HCT116 (cell line): ENCODE results near the gene CISD2. TPM values are rescaled to one million over a fixed set of nuclear protein-coding genes. Genes with fewer than 3 reads are reported as not detected.

Source experiments
- ATAC-seq: fragments of 200-7000 bp; cut with Tn5 transposase; 2 replicates; pipeline ENCODE4 v1.9.1; 2020; ENCODE audit warnings: mild to moderate bottlenecking, moderate library complexity
- BruUV-seq: library from RNA; stranded (reverse); fragments of 400-500 nt; replicated peaks from 2 replicates; lab custom pipeline; 2021; lab: Mats Ljungman, UMichigan
- CTCF ChIA-PET: fragments of 300-600 bp; sonication (Branson Sonifier 250); formaldehyde crosslinking; loops from one replicate; lab custom pipeline; 2021; ENCODE audit warnings: antibody characterized with exemption; lab: Charles Lee
- POLR2A ChIA-PET: fragments of 300-600, 350-600 bp; sonication (Branson Sonifier 250); formaldehyde crosslinking; loops from one replicate; lab custom pipeline; 2021; ENCODE audit warnings: antibody characterized with exemption; lab: Charles Lee
- RAD21 ChIA-PET, 2 experiments: fragments of 300-600 bp; sonication (Branson Sonifier 250); formaldehyde crosslinking; loops; one replicate each; lab custom pipeline; 2023; ENCODE audit warnings: low total read pairs in 2 of 2; ENCODE audit not compliant: uncharacterized antibody in 2 of 2, unreplicated experiment in 2 of 2, low non-redundant PET in 1 of 2; lab: Charles Lee
- DNase-seq: peaks from one replicate; pipeline ENCODE4 v3.0.0-alpha.2; 2010; ENCODE audit warnings: low read depth, low spot score
- H2AFZ ChIP-seq: fragments of 200-600 bp; shearing (Covaris generic), sonication (generic); 2 replicates; pipeline ENCODE4 v1.6.1; 2017; ENCODE audit warnings: low read depth, mixed run types, mixed read lengths, antibody characterized with exemption, low read length; ENCODE audit not compliant: poor library complexity, severe bottlenecking
- H3K27ac ChIP-seq: 2 replicates; pipeline ENCODE4 v1.5.1; 2012; ENCODE audit warnings: low read depth, low read length
- H3K27me3 ChIP-seq: fragments of 200-600 bp; sonication (generic); 2 replicates; pipeline ENCODE4 v1.6.1; 2016; ENCODE audit warnings: mixed run types, low read length, mixed read lengths; ENCODE audit not compliant: insufficient read depth
- H3K36me3 ChIP-seq, 2 experiments: fragments of 200-500 bp in 1 of 2; fragments of 200-600 bp in 1 of 2; sonication (Bioruptor generic) in 1 of 2; sonication (generic) in 1 of 2; 2 replicates each; pipeline versions ENCODE4 v1.5.1 to v1.6.1; 2014 to 2016; ENCODE audit warnings: low read length in 2 of 2, inconsistent platforms in 1 of 2, mixed read lengths in 1 of 2, mixed run types in 1 of 2; ENCODE audit not compliant: insufficient read depth in 2 of 2, control insufficient read depth in 1 of 2
- H3K4me1 ChIP-seq, 2 experiments: fragments of 200-600 bp in 1 of 2; sonication (generic) in 1 of 2; 2 replicates each; pipeline versions ENCODE4 v1.5.1 to v1.6.1; 2012 to 2017; ENCODE audit warnings: low read length in 2 of 2, inconsistent platforms in 1 of 2, mild to moderate bottlenecking in 1 of 2, mixed read lengths in 1 of 2, mixed run types in 1 of 2, moderate library complexity in 1 of 2; ENCODE audit not compliant: insufficient read depth in 2 of 2, control insufficient read depth in 1 of 2
- H3K4me2 ChIP-seq: fragments of 200-600 bp; sonication (generic); 2 replicates; pipeline ENCODE4 v1.6.1; 2017; ENCODE audit warnings: mixed run types, low read length, mixed read lengths
- H3K4me3 ChIP-seq, 2 experiments: fragments of 200-600 bp in 1 of 2; sonication (generic) in 1 of 2; replicated peaks in 1 of 2; 2 replicates each; pipeline ENCODE4 v1.5.1; 2011 to 2016; ENCODE audit warnings: low read length in 2 of 2, control low read depth in 1 of 2, low read depth in 1 of 2, mild to moderate bottlenecking in 1 of 2, mixed read lengths in 1 of 2, mixed run types in 1 of 2
- H3K79me2 ChIP-seq: fragments of 200-600 bp; sonication (generic); 2 replicates; pipeline ENCODE4 v1.6.1; 2017; ENCODE audit warnings: mild to moderate bottlenecking, mixed run types, low read length, moderate library complexity, mixed read lengths; ENCODE audit not compliant: insufficient read depth
- H3K9ac ChIP-seq: fragments of 200-600 bp; sonication (generic); 2 replicates; pipeline ENCODE4 v1.6.1; 2016; ENCODE audit warnings: low read length, mixed read lengths
- H3K9me2 ChIP-seq: fragments of 200-600 bp; sonication (generic), shearing (Covaris generic); 2 replicates; pipeline ENCODE4 v1.6.1; 2017; ENCODE audit warnings: mixed run types, mild to moderate bottlenecking, moderate library complexity; ENCODE audit not compliant: insufficient read depth
- H3K9me3 ChIP-seq, 2 experiments: fragments of 200-500 bp in 1 of 2; fragments of 200-600 bp in 1 of 2; sonication (Bioruptor generic) in 1 of 2; sonication (generic) in 1 of 2; 2 replicates each; pipeline ENCODE4 v1.6.1; 2014 to 2017; ENCODE audit warnings: low read length in 2 of 2, mixed read lengths in 2 of 2, inconsistent platforms in 1 of 2, low read depth in 1 of 2, mild to moderate bottlenecking in 1 of 2, mixed run types in 1 of 2, moderate library complexity in 1 of 2; ENCODE audit not compliant: control insufficient read depth in 1 of 2, insufficient read depth in 1 of 2
- H4K20me1 ChIP-seq: fragments of 200-600 bp; sonication (generic), shearing (Covaris generic); 2 replicates; pipeline ENCODE4 v1.6.1; 2017; ENCODE audit warnings: mixed run types, mild to moderate bottlenecking, moderate library complexity; ENCODE audit not compliant: insufficient read depth
- MAX ChIP-seq: IDR thresholded peaks from 2 replicates; pipeline ENCODE4 v1.6.1; 2012
- POLR2AphosphoS5 ChIP-seq: IDR thresholded peaks from 2 replicates; pipeline ENCODE4 v1.6.1; 2011; ENCODE audit warnings: mild to moderate bottlenecking, low read depth, low read length, moderate library complexity
- YY1 ChIP-seq: IDR thresholded peaks from 2 replicates; pipeline ENCODE4 v1.6.1; 2011; ENCODE audit warnings: low read length, low read depth, moderate library complexity, mild to moderate bottlenecking; ENCODE audit not compliant: insufficient replicate concordance; ENCODE audit errors: extremely low read depth
- ZFX ChIP-seq: fragments of 450-650 bp; IDR thresholded peaks from 2 replicates; pipeline ENCODE4 v1.6.1; 2017
- intact Hi-C: fragments of 100-400 bp; cut with micrococcal nuclease; formaldehyde crosslinking; loops from 2 replicates; pipeline ENCODE4 v1.10.0; 2022
- total RNA-seq: library from RNA; stranded (reverse); gene quantifications from one replicate; pipeline ENCODE4 v1.2.1, GENCODE V29; 2021; ENCODE audit not compliant: unreplicated experiment

CISD2 gene
- total RNA-seq, 1 experiment from 2014 or later = 38.9 TPM

- RAD21 ChIA-PET = no interaction called here
- peaks cover 11 to 24% of the 10 kb centered on the region in 2 experiments; a peak in 3 of 4 replicates for H3K36me3 ChIP-seq
- H3K27me3 ChIP-seq = no peaks in the 10 kb centered on the region
- peaks cover 9 to 37% of the 10 kb centered on the region in 2 experiments for H3K4me1 ChIP-seq
- ATAC-seq (no peak), DNase-seq (peak; percentile 53)
- H3K79me2 ChIP-seq = peaks cover 88% of the 10 kb centered on the region
- H2AFZ ChIP-seq = no peak overlapping the region
- intact Hi-C loops = loop anchor here (1.0 to 10.0 kb wide), 4 partner anchors 44 to 378 kb away; partner anchors contain the start of gene BDH2
- H3K4me3 ChIP-seq = peak overlapping the region; percentile 76 to 83
- POLR2A ChIA-PET = interaction anchor here (1.1 kb wide), 2 partner anchors 9 to 43 kb away, joined by 3 to 5 read pairs; partner anchors contain the start of gene CISD2
- TF ChIP-seq POLR2AphosphoS5 (peak; percentile 50), MAX (no peak), YY1 (peak; percentile 79), ZFX (no peak)
- no peaks in the 10 kb centered on the region for H3K9me2 ChIP-seq
- peak overlapping the region; percentile 93 for H3K9ac ChIP-seq
- H3K9me3 ChIP-seq = no peaks in the 10 kb centered on the region
- H3K4me2 ChIP-seq = peak overlapping the region; percentile 75
- BruUV-seq = no TSS peak
- H4K20me1 ChIP-seq = peaks cover 41% of the 10 kb centered on the region; the same call in 1 of the 2 replicates
- peak overlapping the region; percentile 90 for H3K27ac ChIP-seq
- CTCF ChIA-PET = interaction anchor here (0.7 kb wide), 1 partner anchor 204 kb away, joined by 4 read pairs; no protein-coding TSS in a partner anchor
Observed at GRCh38 chr4:102825261-102826091, 43.3 kb upstream of the CISD2 start.
